Stimulated activated CD8-positive, alpha-beta memory T cell treated with anti-CD3 and anti-CD28 coated beads, Interleukin-4, amount 100 ng/mL, for 4 hours (primary cell): ENCODE results near the gene UNC5C.

ENCODE experiments used
- DNase-seq, 2 donors: peaks; one replicate each; pipeline ENCODE4 v3.0.0-alpha.2; 2020; ENCODE audit warnings: low read depth in 2 of 2, low spot score in 1 of 2

The UNC5C gene

GRCh38 chr4:95272036-95272435, 276.7 kb downstream of the UNC5C start:
- DNase-seq, result no peak

GRCh38 chr4:95268819-95269565, 279.8 kb downstream of the UNC5C start:
- DNase-seq, result no peak

DNA sequence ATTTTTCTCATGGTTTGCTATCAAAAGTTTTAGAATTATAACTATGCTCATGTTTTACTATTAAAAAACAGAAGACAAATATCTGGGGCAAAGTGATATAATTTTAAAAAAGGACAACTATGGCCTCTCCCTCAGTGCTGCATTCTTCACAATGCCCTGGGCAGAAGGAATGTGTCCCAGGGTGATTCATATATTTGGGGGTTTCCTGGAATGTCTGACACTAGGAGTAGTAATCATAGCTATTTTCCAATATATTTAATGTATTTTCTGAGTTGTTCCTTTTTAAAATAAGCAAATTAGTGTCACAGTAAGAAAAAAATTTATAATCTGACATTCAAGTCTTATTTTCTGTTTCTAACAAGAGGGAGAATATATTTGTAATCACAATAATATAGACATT, 281.7 kb downstream of the UNC5C start:
- DNase-seq, result no peak

GRCh38 chr4:95265814-95266740, 282.7 kb downstream of the UNC5C start:
- DNase-seq, result no peak

- no peak for DNase-seq
Measured at GRCh38 chr4:95264843-95265242, 283.9 kb downstream of the UNC5C start.

- no peak for DNase-seq
Measured at GRCh38 chr4:95263960-95264359, 284.8 kb downstream of the UNC5C start.

GRCh38 chr4:95263391-95263790, 285.4 kb downstream of the UNC5C start:
- DNase-seq, result no peak

DNA sequence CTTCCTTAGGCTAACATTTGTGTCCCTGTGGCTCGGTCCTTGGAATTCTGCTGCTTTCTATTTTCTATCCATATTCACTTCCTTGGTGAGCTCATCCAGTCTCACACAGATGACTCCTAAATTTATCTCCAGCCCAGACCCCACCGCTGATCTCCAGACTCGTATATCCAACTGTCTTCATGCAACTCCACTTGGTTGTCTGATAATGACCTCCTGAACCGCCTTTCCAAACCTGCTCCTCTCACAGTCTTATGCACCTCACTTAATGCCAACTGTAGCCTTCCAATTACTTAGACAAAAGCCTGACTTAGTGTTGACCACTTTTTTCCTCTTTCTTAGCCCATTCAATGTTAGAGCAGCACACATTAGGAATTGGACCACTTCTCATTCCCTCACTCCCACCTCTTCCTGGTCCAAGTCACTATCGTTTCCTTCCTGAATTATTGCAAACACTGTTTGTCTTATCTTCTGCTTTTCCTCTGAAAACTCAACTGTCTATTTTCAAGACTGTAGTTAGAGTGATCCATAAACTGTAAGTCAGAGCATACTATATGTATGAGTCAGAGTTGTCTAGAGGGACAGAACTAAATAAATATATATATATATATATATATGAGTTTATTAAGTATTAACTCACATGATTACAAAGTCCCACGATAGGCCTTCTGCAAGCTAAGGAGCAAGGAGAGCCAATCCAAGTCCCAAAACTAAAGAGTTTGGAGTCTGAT, 292.5 kb downstream of the UNC5C start:
- no peak for DNase-seq

- no peak for DNase-seq
Measured at GRCh38 chr4:95255396-95256107, 293.2 kb downstream of the UNC5C start.

GRCh38 chr4:95251568-95251967, 297.2 kb downstream of the UNC5C start:
- no peak for DNase-seq

DNA sequence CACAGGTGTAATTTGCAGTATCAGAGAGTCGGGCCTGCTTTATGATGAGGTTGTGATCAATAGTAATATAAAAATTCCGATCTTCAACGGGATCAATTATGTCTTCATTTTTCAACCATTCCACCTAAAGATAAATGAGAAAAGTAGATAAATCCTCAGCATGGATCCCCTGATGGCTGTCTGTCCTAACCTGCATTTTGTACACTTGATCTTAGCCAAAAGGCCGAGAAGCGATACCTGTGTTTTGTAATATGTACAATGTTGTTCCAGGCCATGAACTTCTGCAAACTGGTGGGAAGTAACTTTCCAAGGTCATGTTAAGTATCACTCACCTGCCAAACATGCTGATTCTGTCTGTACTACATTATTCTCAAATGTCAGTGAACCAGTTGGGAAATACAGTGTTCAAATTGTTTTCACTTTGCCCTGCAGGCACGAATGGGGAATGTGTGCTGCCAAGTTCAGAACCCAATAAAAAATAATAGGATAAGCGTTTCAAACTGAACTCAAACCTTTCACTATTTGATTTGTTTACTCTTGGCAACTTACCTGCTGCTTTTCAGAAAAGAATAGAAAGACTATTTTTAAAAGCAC, 298.1 kb downstream of the UNC5C start:
- DNase-seq, result no peak

DNA sequence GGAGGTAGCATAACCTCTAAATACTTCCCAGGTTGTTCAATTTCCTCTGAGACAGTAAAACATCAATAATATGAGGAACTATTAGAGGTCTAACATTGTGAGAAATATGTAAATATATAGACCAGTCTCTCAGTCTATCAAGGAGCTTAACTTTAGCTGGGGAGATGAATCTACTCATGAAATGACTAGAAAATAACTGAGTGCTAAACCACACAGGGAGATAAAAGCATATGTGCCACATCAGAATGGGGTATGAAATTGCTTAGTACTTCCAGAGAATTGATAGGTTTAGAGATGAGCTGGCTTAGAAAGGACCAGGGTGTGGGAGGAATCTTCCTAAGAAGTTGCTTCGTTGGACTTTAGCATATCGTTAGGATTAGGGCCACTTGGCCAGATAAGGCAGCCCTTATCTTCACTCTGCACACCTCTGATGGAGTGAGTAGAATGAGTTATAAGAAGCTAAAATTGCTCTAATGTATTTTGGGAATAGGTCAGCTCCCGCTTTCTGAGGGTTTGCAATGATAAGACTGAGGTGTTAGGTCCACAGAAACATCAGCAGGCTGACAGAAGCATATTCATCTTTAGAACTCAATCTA, 299.2 kb downstream of the UNC5C start:
- DNase-seq, result no peak

DNA sequence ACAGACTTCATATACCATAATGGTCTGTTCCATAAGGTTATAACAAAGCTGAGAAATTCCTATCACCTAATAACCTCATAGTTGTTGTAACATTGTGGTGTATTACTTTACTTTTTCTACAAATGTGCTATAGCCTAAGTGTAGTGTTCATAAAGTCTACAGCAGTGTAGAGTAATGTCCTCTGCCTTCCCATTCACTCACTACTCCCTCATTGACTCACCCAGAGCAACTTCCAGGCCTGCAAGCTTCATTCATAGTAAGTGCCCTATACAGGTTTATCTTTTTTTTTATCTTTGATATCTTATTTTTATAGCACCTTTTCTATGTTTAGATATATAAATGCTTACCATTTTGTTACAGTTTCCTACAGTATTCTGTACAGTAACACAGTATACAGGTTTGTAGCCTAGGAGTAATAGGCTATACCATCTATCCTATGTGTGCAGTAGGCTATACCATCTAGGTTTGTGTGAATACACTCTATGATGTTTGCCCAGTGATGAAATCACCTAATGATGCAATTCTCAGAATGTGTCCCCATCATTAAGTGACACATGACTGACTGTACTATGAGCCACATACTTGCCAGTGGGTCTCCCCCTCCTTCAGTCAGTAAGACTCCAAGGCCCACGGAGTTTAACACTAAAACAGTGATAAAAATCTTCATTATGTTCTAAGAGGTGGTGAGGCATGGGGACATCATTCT, 299.9 kb downstream of the UNC5C start:
- no peak for DNase-seq

- no peak for DNase-seq
Measured at GRCh38 chr4:95243892-95244291, 304.9 kb downstream of the UNC5C start.

DNA sequence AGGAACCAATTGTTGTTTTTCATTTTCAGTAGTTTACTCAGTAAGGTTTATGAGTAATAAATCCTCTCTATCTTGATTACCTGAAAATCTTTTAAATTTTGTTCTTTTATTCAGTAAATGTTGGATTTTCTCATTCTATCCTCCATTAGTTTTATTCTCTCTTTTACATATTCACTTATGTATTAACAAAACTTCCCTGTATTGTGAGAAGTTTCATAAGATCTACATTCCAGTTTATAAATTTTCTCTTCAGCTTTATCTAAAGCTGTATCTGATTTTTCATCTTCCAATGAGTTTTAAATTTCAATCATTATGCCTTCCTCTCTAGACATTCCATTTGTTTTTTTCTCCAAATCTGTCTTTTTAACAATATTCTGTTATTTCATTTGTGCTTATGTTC, 310.2 kb downstream of the UNC5C start:
- no peak for DNase-seq

DNA sequence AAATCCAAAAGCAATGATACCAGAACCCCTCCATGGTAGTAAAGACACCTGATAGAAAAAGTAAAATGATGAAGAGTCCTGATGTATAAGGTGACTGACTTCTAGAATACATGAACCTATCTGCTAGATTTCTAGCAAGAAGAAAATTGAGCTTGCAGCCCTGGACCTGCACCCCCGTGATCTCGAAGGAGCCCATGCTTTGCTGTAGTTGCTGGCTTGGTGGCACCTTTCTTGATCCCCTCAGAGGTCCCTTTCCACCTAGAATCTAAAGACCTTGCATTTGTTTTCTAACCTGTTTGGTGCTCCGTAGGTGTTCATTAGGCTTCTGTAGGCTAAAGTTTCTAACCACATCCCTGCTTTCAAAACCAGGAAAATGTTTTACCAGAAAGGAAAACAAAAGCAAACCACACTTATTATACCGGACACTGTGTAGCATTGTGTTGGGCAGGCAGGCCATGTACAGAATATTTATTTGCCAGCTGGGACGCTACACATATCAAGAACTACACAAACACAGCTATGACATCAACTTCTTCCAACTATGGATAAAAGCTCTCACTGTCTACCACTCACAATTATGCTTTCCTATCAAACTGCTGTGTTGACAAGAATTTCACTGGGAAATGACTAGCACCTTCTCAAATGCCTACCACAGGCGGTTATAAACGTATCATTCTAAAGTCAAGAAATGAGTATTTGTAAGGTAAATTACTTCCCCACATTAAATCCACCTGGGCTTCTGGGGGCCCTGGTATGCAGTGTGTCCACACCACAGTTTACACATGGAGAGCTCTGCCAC, 316.2 kb downstream of the UNC5C start:
- no peak for DNase-seq

DNA sequence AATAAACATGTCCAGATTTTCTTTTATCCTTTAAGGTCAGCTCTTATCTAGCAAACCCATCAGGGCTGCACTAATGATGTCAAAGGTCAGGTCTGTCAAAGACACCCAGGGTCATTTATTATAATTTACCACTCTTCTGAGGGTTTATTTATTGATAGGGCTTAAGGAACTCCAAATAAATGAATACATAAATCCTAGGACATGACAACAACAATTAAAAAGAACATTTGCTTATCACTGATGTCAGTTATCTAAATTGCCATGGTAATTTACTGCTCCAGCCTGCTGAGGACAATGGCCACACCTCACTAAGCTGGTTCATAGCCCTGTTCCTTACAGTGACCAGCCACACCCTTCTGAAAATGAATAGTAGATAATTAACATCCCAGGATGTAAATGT, 317.1 kb downstream of the UNC5C start:
- no peak for DNase-seq

- DNase-seq, result no peak
Measured at GRCh38 chr4:95225849-95226248, 322.9 kb downstream of the UNC5C start.

DNA sequence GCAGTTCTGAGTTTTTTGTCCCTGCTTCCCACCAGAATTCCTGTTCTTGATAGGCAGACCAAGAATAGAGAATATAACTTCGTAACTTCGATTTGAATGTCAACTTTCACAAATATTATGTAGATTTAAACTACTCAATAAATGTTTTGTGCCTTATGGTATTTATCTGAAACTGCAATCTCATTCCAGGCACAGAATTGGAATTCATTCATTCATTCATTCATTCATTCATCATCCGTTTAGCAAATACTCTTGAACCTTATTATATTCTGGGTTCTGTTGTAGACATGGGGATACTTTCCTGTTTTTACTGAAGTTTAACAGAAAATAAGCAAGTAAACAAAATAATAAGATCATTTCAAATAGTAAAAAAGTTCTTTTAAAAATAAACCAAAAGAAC, 324.4 kb downstream of the UNC5C start:
- DNase-seq, result no peak
